Neuronal stem cell (in vitro differentiated cells): ENCODE results near the gene MCAT.
A peak's percentile ranks its signal among the peaks of the same experiment; 100 is the strongest.

ENCODE experiments used
- DNase-seq: peaks from one replicate; pipeline ENCODE4 v3.0.0-alpha.2; 2013; ENCODE audit warnings: low spot score
- H2AFZ ChIP-seq: one replicate; pipeline ENCODE4 v1.6.1; 2013; ENCODE audit warnings: mild to moderate bottlenecking, low read length, inconsistent platforms
- H2AK5ac ChIP-seq: 2 replicates; pipeline ENCODE4 v1.6.1; 2013; ENCODE audit warnings: low read depth, mild to moderate bottlenecking, inconsistent platforms, low read length, moderate library complexity, mixed read lengths
- H2BK120ac ChIP-seq: 2 replicates; pipeline ENCODE4 v1.6.1; 2013; ENCODE audit warnings: low read depth, mild to moderate bottlenecking, inconsistent platforms, low read length, moderate library complexity, mixed read lengths
- H2BK12ac ChIP-seq: one replicate; pipeline ENCODE4 v1.6.1; 2013; ENCODE audit warnings: low read length, inconsistent platforms
- H2BK15ac ChIP-seq: 2 replicates; pipeline ENCODE4 v1.6.1; 2013; ENCODE audit warnings: mild to moderate bottlenecking, low read length, inconsistent platforms, mixed read lengths
- H2BK5ac ChIP-seq: one replicate; pipeline ENCODE4 v1.6.1; 2013; ENCODE audit warnings: inconsistent platforms, mild to moderate bottlenecking, low read length, moderate library complexity
- H3K14ac ChIP-seq: one replicate; pipeline ENCODE4 v1.6.1; 2013; ENCODE audit warnings: low read length, inconsistent platforms
- H3K18ac ChIP-seq: 2 replicates; pipeline ENCODE4 v1.6.1; 2013; ENCODE audit warnings: low read length, inconsistent platforms
- H3K23ac ChIP-seq: 2 replicates; pipeline ENCODE4 v1.6.1; 2013; ENCODE audit warnings: low read depth, mild to moderate bottlenecking, mixed read lengths, low read length, inconsistent platforms; ENCODE audit not compliant: poor library complexity
- H3K27ac ChIP-seq: replicated peaks from 3 replicates; pipeline ENCODE4 v1.5.1; 2013; ENCODE audit warnings: low read length, inconsistent platforms
- H3K27me3 ChIP-seq, 3 experiments: 2 replicates each; pipeline ENCODE4 v1.6.1; 2013; ENCODE audit warnings: low read length in 3 of 3, mild to moderate bottlenecking in 2 of 3, inconsistent platforms in 1 of 3, low read depth in 1 of 3, mixed read lengths in 1 of 3, moderate library complexity in 1 of 3; ENCODE audit not compliant: control insufficient read depth in 3 of 3, insufficient read depth in 3 of 3
- H3K36me3 ChIP-seq, 2 donors: replicated peaks in 1 of 2; 2 replicates each; pipeline ENCODE4 v1.6.1; 2013; ENCODE audit warnings: low read length in 2 of 2; ENCODE audit not compliant: control insufficient read depth in 2 of 2, insufficient read depth in 2 of 2
- H3K4ac ChIP-seq: 2 replicates; pipeline ENCODE4 v1.6.1; 2013; ENCODE audit warnings: inconsistent platforms, mild to moderate bottlenecking, low read length, moderate library complexity
- H3K4me1 ChIP-seq, 2 donors: 1 replicate in 1 of 2; 2 replicates in 1 of 2; pipeline ENCODE4 v1.6.1; 2013; ENCODE audit warnings: low read length in 2 of 2, low read depth in 1 of 2; ENCODE audit not compliant: control insufficient read depth in 2 of 2, insufficient read depth in 1 of 2
- H3K4me2 ChIP-seq: one replicate; pipeline ENCODE4 v1.6.1; 2013; ENCODE audit warnings: mild to moderate bottlenecking, low read length, inconsistent platforms; ENCODE audit not compliant: insufficient read depth, poor library complexity, severe bottlenecking
- H3K4me3 ChIP-seq, 2 donors: 2 replicates each; pipeline ENCODE4 v1.5.1; 2013; ENCODE audit warnings: low read length in 2 of 2, mild to moderate bottlenecking in 2 of 2, inconsistent platforms in 1 of 2, moderate library complexity in 1 of 2
- H3K79me1 ChIP-seq: one replicate; pipeline ENCODE4 v1.6.1; 2013; ENCODE audit warnings: low read depth, mild to moderate bottlenecking, inconsistent platforms, low read length, moderate library complexity
- H3K9ac ChIP-seq: one replicate; pipeline ENCODE4 v1.6.1; 2013; ENCODE audit warnings: mild to moderate bottlenecking, low read depth, low read length, inconsistent platforms; ENCODE audit not compliant: poor library complexity
- H3K9me3 ChIP-seq, 2 donors: replicated peaks in 1 of 2; 2 replicates each; pipeline versions ENCODE3 to v1.6.1; 2013; ENCODE audit warnings: low read length in 2 of 2, mild to moderate bottlenecking in 2 of 2, inconsistent platforms in 1 of 2, low read depth in 1 of 2, mixed read lengths in 1 of 2, moderate library complexity in 1 of 2; ENCODE audit not compliant: control insufficient read depth in 2 of 2, insufficient read depth in 1 of 2
- H4K8ac ChIP-seq: one replicate; pipeline ENCODE4 v1.6.1; 2013; ENCODE audit warnings: low read depth, mild to moderate bottlenecking, inconsistent platforms, low read length, moderate library complexity
- H4K91ac ChIP-seq: one replicate; pipeline ENCODE4 v1.6.1; 2013; ENCODE audit warnings: low read length, low read depth, mild to moderate bottlenecking, inconsistent platforms; ENCODE audit not compliant: poor library complexity
- WGBS, 2 donors: extraction: QIAGEN DNeasy Blood & Tissue Kit; methylation state at CpG; one replicate each; pipeline ENCODE4 v1.1.7; 2013; ENCODE audit warnings: missing lambda C conversion rate in 2 of 2, mixed read lengths in 1 of 2; ENCODE audit not compliant: insufficient read length in 2 of 2, insufficient replicate concordance in 1 of 2; ENCODE audit errors: extremely low coverage in 2 of 2; 5-methylcytosine and 5-hydroxymethylcytosine counted together

MCAT gene

GRCh38 chr22:43118024-43118849 lies 25.0 kb downstream of the MCAT start:
- no peak overlapping the region for H4K8ac ChIP-seq
- no peak overlapping the region for H2BK12ac ChIP-seq
- no peak overlapping the region for H3K14ac ChIP-seq
- H3K4ac ChIP-seq = no peak overlapping the region
- H2BK5ac ChIP-seq = no peak overlapping the region
- peak overlapping the region in 1 of 2 donors; percentile 45 for H3K4me3 ChIP-seq
- H3K79me1 ChIP-seq = no peaks in the 10 kb centered on the region
- H3K9ac ChIP-seq = no peak overlapping the region
- H3K23ac ChIP-seq = peak overlapping the region; percentile 21
- no peak for DNase-seq
- no peak overlapping the region for H2BK15ac ChIP-seq
- no CpG with 5 or more reads among the region's 21 CpGs for WGBS, 2 donors
- peak overlapping the region; percentile 27 for H3K18ac ChIP-seq
- peaks cover 0 to 4% (median 3%) of the 10 kb centered on the region in 3 experiments for H3K27me3 ChIP-seq
- peaks cover 7 to 10% of the 10 kb centered on the region in 2 donors for H3K4me1 ChIP-seq
- H3K27ac ChIP-seq = peak overlapping the region; percentile 15
- no peak overlapping the region for H4K91ac ChIP-seq
- H3K4me2 ChIP-seq = no peak overlapping the region
- no peaks in the 10 kb centered on the region for H3K36me3 ChIP-seq
- peak overlapping the region; percentile 61 for H2AFZ ChIP-seq
- peaks cover 0 to 3% of the 10 kb centered on the region in 2 donors for H3K9me3 ChIP-seq
- no peak overlapping the region for H2BK120ac ChIP-seq
- peak overlapping the region; percentile 14 for H2AK5ac ChIP-seq

- Histone ChIP-seq H3K14ac (no peak overlapping the region), H4K8ac (no peak overlapping the region), H3K4me2 (no peak overlapping the region), H3K27ac (no peak overlapping the region), H3K9ac (no peak overlapping the region), H3K4me1 (peaks cover 7 to 10% of the 10 kb centered on the region in 2 donors), H3K9me3 (peaks cover 0 to 3% of the 10 kb centered on the region in 2 donors), H3K79me1 (no peaks in the 10 kb centered on the region), H3K23ac (no peak overlapping the region), H2AFZ (no peak overlapping the region), H2BK120ac (no peak overlapping the region), H2BK12ac (no peak overlapping the region), H3K4ac (no peak overlapping the region), H3K4me3 (no peak overlapping the region), H2BK5ac (no peak overlapping the region), H3K27me3 (peaks cover 0 to 12% (median 10%) of the 10 kb centered on the region in 3 experiments), H4K91ac (no peak overlapping the region), H2AK5ac (no peak overlapping the region), H3K36me3 (no peaks in the 10 kb centered on the region), H2BK15ac (no peak overlapping the region), H3K18ac (no peak overlapping the region)
- no CpG with 5 or more reads among the region's 7 CpGs for WGBS, 2 donors
- DNase-seq = no peak
Observed at GRCh38 chr22:43116932-43117331, 26.3 kb downstream of the MCAT start.

- H3K27me3 ChIP-seq = peaks cover 12 to 31% (median 29%) of the 10 kb centered on the region in 3 experiments
- peak overlapping the region; percentile 33 for H3K14ac ChIP-seq
- no CpG with 5 or more reads among the region's 5 CpGs for WGBS, 2 donors
- peak overlapping the region; percentile 18 for H3K9ac ChIP-seq
- H3K23ac ChIP-seq = peak overlapping the region; percentile 18
- H3K9me3 ChIP-seq = peaks cover 0 to 3% of the 10 kb centered on the region in 2 donors
- H3K27ac ChIP-seq = no peak overlapping the region
- no peak overlapping the region for H2BK12ac ChIP-seq
- no peak overlapping the region for H2BK5ac ChIP-seq
- H3K4me1 ChIP-seq = peaks cover 10 to 20% of the 10 kb centered on the region in 2 donors
- H2AFZ ChIP-seq = no peak overlapping the region
- no peaks in the 10 kb centered on the region for H3K36me3 ChIP-seq
- H3K4ac ChIP-seq = no peak overlapping the region
- H3K4me2 ChIP-seq = no peak overlapping the region
- H4K8ac ChIP-seq = no peak overlapping the region
- no peak overlapping the region for H4K91ac ChIP-seq
- H3K4me3 ChIP-seq = no peak overlapping the region
- H3K79me1 ChIP-seq = no peaks in the 10 kb centered on the region
- peak overlapping the region; percentile 74 for H2AK5ac ChIP-seq
- no peak overlapping the region for H2BK15ac ChIP-seq
- H3K18ac ChIP-seq = no peak overlapping the region
- DNase-seq = no peak
- no peak overlapping the region for H2BK120ac ChIP-seq
Observed at GRCh38 chr22:43114958-43115357, 28.2 kb downstream of the MCAT start.

GRCh38 chr22:43113526-43114251 lies 29.5 kb downstream of the MCAT start:
- no peak overlapping the region for H3K4ac ChIP-seq
- DNase-seq = no peak
- H3K27me3 ChIP-seq = peaks cover 12 to 44% (median 40%) of the 10 kb centered on the region in 3 experiments
- peak overlapping the region; percentile 14 for H2AFZ ChIP-seq
- H3K23ac ChIP-seq = no peak overlapping the region
- no peak overlapping the region for H3K4me2 ChIP-seq
- H3K14ac ChIP-seq = no peak overlapping the region
- no peak overlapping the region for H3K4me3 ChIP-seq
- H3K27ac ChIP-seq = no peak overlapping the region
- H2BK15ac ChIP-seq = no peak overlapping the region
- peaks cover 11 to 18% of the 10 kb centered on the region in 2 donors for H3K4me1 ChIP-seq
- no peak overlapping the region for H2BK120ac ChIP-seq
- no peak overlapping the region for H4K8ac ChIP-seq
- H2BK5ac ChIP-seq = no peak overlapping the region
- H3K36me3 ChIP-seq = no peaks in the 10 kb centered on the region
- no peaks in the 10 kb centered on the region for H3K79me1 ChIP-seq
- peaks cover 0 to 3% of the 10 kb centered on the region in 2 donors for H3K9me3 ChIP-seq
- no peak overlapping the region for H3K18ac ChIP-seq
- H2BK12ac ChIP-seq = no peak overlapping the region
- H2AK5ac ChIP-seq = no peak overlapping the region
- WGBS, 2 donors = no CpG with 5 or more reads among the region's 13 CpGs
- no peak overlapping the region for H3K9ac ChIP-seq
- no peak overlapping the region for H4K91ac ChIP-seq
